ENCODE data around the gene NARF. TPM values are rescaled to one million over a fixed set of nuclear protein-coding genes. Genes with fewer than 3 reads are reported as not detected.
A peak's percentile ranks its signal among the peaks of the same experiment; 100 is the strongest.

Gene NARF
- total RNA-seq, 1 donor from 2014 or later: 111 TPM

DNA sequence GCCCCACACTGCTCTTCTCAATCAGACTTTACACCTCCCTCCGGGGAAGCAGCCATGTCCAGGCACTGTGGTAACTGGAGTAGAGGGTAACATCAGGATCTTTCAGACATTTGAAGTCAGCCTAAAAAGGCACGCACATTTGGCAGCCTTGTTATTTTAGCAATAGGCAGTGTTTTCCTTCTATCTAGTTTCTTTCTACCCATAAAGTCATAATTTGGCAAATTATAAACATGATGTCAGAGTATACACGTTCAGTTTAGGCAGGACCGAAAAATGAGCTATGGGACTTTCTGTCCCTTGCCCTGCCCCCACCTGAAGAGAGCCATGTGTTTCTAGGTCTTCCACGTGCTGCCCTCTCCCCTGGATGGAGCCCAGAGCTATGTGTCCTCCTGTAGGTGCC lies 21.1 kb downstream of the NARF start:
- H3K4me3 Mint-ChIP-seq: no peak overlapping the region
- H3K4me1 Mint-ChIP-seq (ENCODE audit: unreplicated experiment): no peaks in the 10 kb centered on the region
- H3K27me3 Mint-ChIP-seq: no peaks in the 10 kb centered on the region
- DNase-seq (ENCODE audit: extremely low spot score, unreplicated experiment): no peak
- H3K9me3 Mint-ChIP-seq: no peaks in the 10 kb centered on the region
- TF ChIP-seq, protein P1, sequence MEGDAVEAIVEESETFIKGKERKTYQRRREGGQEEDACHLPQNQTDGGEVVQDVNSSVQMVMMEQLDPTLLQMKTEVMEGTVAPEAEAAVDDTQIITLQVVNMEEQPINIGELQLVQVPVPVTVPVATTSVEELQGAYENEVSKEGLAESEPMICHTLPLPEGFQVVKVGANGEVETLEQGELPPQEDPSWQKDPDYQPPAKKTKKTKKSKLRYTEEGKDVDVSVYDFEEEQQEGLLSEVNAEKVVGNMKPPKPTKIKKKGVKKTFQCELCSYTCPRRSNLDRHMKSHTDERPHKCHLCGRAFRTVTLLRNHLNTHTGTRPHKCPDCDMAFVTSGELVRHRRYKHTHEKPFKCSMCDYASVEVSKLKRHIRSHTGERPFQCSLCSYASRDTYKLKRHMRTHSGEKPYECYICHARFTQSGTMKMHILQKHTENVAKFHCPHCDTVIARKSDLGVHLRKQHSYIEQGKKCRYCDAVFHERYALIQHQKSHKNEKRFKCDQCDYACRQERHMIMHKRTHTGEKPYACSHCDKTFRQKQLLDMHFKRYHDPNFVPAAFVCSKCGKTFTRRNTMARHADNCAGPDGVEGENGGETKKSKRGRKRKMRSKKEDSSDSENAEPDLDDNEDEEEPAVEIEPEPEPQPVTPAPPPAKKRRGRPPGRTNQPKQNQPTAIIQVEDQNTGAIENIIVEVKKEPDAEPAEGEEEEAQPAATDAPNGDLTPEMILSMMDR (conservative IDR thresholded peaks at IDR 0.05): no peak
- H3K27ac Mint-ChIP-seq: no peak overlapping the region
- H3K36me3 Mint-ChIP-seq: peaks cover 18% of the 10 kb centered on the region

GRCh38 chr17:82480318-82480717 lies 21.8 kb downstream of the NARF start:
- no peak for DNase-seq (ENCODE audit: extremely low spot score, unreplicated experiment)
- Mint-ChIP-seq H3K36me3 (peaks cover 23% of the 10 kb centered on the region), H3K27ac (no peak overlapping the region), H3K27me3 (no peaks in the 10 kb centered on the region), H3K4me1 (ENCODE audit: unreplicated experiment) (no peaks in the 10 kb centered on the region), H3K4me3 (no peak overlapping the region), H3K9me3 (no peaks in the 10 kb centered on the region)
- TF ChIP-seq, protein P1 (conservative IDR thresholded peaks at IDR 0.05): no peak

- TF ChIP-seq, protein P1 (conservative IDR thresholded peaks at IDR 0.05): no peak
- H3K4me3 Mint-ChIP-seq: no peak overlapping the region
These were observed 24.7 kb downstream of the NARF start for GRCh38 chr17:82483204-82483660.

GRCh38 chr17:82483836-82484235 lies 25.3 kb downstream of the NARF start:
- no peak overlapping the region for H3K27ac Mint-ChIP-seq
- H3K27me3 Mint-ChIP-seq: no peaks in the 10 kb centered on the region
- H3K36me3 Mint-ChIP-seq: peaks cover 22% of the 10 kb centered on the region
- H3K9me3 Mint-ChIP-seq: no peaks in the 10 kb centered on the region
- H3K4me1 Mint-ChIP-seq (ENCODE audit: unreplicated experiment): no peaks in the 10 kb centered on the region
- no peak overlapping the region for H3K4me3 Mint-ChIP-seq
- TF ChIP-seq, protein P1 (conservative IDR thresholded peaks at IDR 0.05): no peak
- DNase-seq (ENCODE audit: extremely low spot score, unreplicated experiment): no peak

More at GRCh38 chr17:82483204-82483660, 24.7 kb downstream of the NARF start:
- H3K9me3 Mint-ChIP-seq: no peaks in the 10 kb centered on the region
- no peak overlapping the region for H3K27ac Mint-ChIP-seq
- DNase-seq (ENCODE audit: extremely low spot score, unreplicated experiment): no peak
- H3K27me3 Mint-ChIP-seq: no peaks in the 10 kb centered on the region
- H3K4me1 Mint-ChIP-seq (ENCODE audit: unreplicated experiment): no peaks in the 10 kb centered on the region
- peaks cover 22% of the 10 kb centered on the region for H3K36me3 Mint-ChIP-seq

GRCh38 chr17:82486231-82487094 lies 27.9 kb downstream of the NARF start:
- H3K27ac Mint-ChIP-seq: peak overlapping the region; percentile 43

More at GRCh38 chr17:82486231-82487094, 27.9 kb downstream of the NARF start:
- no peak overlapping the region for H3K4me3 Mint-ChIP-seq
- H3K9me3 Mint-ChIP-seq: no peaks in the 10 kb centered on the region
- H3K27me3 Mint-ChIP-seq: no peaks in the 10 kb centered on the region
- no peak for DNase-seq (ENCODE audit: extremely low spot score, unreplicated experiment)
- H3K4me1 Mint-ChIP-seq (ENCODE audit: unreplicated experiment): no peaks in the 10 kb centered on the region
- TF ChIP-seq, protein P1 (conservative IDR thresholded peaks at IDR 0.05): no peak
- H3K36me3 Mint-ChIP-seq: peaks cover 22% of the 10 kb centered on the region

Data from type B pancreatic cell (in vitro differentiated cells).